Loucy (cell line): Measurements from ENCODE around the gene YOD1.

ENCODE experiments used
- CTCF ChIP-seq: fragments of 200-600 bp; sonication (generic); conservative IDR thresholded peaks from 2 replicates; pipeline ENCODE4 v1.5.1; 2014; ENCODE audit warnings: mild to moderate bottlenecking, antibody characterized with exemption, low read length
- EZH2phosphoT487 ChIP-seq: fragments of 200-600 bp; IDR thresholded peaks from 2 replicates; pipeline ENCODE4 v1.6.1; 2018; ENCODE audit warnings: antibody characterized with exemption, mild to moderate bottlenecking, moderate library complexity, borderline replicate concordance

DNA sequence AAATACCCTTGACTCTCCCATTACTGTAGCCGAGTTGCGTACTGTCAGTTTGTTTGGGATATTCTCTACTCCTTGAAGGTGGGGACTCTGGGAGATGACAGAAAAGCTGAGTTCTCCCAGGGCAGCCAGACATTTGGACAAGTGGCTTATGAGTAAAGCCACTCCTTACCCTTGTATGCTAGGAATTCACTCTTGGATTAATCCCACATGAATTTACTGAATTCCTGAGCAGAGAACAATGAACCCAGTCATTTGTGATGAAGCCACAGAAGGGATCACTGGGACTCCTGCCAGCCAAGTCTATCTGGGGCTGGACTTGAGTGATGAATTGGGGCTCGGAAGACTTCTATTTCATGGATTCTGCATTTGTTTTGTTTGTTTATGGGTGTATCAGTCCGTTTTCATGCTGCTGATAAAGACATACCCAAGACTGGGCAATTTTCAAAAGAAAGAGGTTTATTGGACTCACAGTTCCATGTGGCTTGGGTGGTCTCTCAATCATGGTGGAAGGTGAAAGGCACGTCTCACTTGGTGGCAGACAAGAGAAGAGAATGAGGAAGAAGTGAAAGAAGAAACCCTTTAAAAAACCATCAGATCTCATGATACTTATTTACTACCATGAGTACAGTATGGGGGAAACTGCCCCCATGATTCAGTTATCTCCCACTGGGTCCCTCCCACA lies 43.5 kb downstream of the YOD1 start:
- TF ChIP-seq CTCF (no peak), EZH2phosphoT487 (no peak)
